SIG-M5 treated with dmso at 0.1 percent for 504 hours (cell line): ENCODE data around the gene TMEM150B.
A peak's percentile ranks its signal among the peaks of the same experiment; 100 is the strongest.

Experiments used
- DNase-seq: peaks from one replicate; lab custom pipeline; 2025; ENCODE audit not compliant: unreplicated experiment; lab: John Stamatoyannopoulos, UW

TMEM150B gene

GRCh38 chr19:55279770-55280643 is 45.1 kb downstream of the TMEM150B start, which contains the start of gene HSPBP1:
Gene HSPBP1 (minus strand): TSS chr19:55280110. CDS start chr19:55279608, 502 bp downstream.
- DNase-seq, result peak; percentile 95

- no peak for DNase-seq
Observed at GRCh38 chr19:55279340-55279739, 45.8 kb downstream of the TMEM150B start.

- no peak for DNase-seq
Observed at GRCh38 chr19:55278391-55279135, 46.6 kb downstream of the TMEM150B start.

GRCh38 chr19:55277494-55277893 is 47.6 kb downstream of the TMEM150B start:
- no peak for DNase-seq

GRCh38 chr19:55276720-55277430 is 48.3 kb downstream of the TMEM150B start:
- DNase-seq, result no peak

GRCh38 chr19:55275851-55276719 is 49.1 kb downstream of the TMEM150B start:
- DNase-seq, result no peak

GRCh38 chr19:55273978-55274707 is 51.0 kb downstream of the TMEM150B start:
- no peak for DNase-seq

GRCh38 chr19:55272142-55272541 is 53.0 kb downstream of the TMEM150B start:
- DNase-seq, result no peak

GRCh38 chr19:55270172-55270942 is 54.8 kb downstream of the TMEM150B start:
- DNase-seq, result no peak

- DNase-seq, result no peak
Observed at GRCh38 chr19:55269299-55269698, 55.8 kb downstream of the TMEM150B start.

GRCh38 chr19:55266840-55267239 is 58.3 kb downstream of the TMEM150B start:
- no peak for DNase-seq

GRCh38 chr19:55266404-55266803 is 58.7 kb downstream of the TMEM150B start:
- no peak for DNase-seq

- DNase-seq, result no peak
Observed at GRCh38 chr19:55265723-55266386, 59.3 kb downstream of the TMEM150B start.

GRCh38 chr19:55265173-55265572 is 60.0 kb downstream of the TMEM150B start:
- DNase-seq, result no peak

- DNase-seq, result no peak
Observed at GRCh38 chr19:55264531-55264930, 60.6 kb downstream of the TMEM150B start.
